GM18858 (cell line): ENCODE measurements around the gene PARP3.
"Not testable (repeated sequence)": the region's sequence is repeated elsewhere in the genome, so short reads cannot be mapped to it uniquely, and the experiment has no call there.

Experiments
- ATAC-seq: cut with Tn5 transposase; IDR thresholded peaks from one replicate; pipeline ENCODE4 v1.9.1; 2021; ENCODE audit not compliant: unreplicated experiment

Gene PARP3

GRCh38 chr3:51941798-51942602 is at the start of gene PARP3, which contains the start of gene RRP9:
Gene PARP3 (plus strand): TSS chr3:51942363. CDS start chr3:51943356, 993 bp downstream.
Gene RRP9 (minus strand): TSS chr3:51941904. CDS start chr3:51941867, 37 bp downstream.
- peak; percentile 89 for ATAC-seq

DNA sequence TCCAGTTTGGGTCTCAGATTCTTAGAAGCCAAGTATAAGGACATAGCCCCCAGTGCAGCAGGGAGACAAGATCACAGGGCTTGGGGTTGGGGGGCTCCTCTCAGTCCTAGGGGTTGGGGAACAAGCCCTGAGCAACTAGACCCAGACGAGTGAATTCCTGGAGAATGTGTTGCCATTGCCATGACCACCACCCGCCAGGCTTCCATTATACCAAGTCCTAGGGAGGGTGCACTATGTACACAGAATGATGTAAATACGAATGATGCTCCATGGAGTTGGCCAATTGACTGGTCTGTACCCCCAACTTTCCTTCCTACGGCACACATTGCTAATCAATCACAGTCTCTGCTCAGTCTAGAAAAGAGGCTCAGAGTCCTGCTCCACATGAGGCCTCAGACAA is 47.8 kb upstream of the PARP3 start:
- ATAC-seq: no peak

DNA sequence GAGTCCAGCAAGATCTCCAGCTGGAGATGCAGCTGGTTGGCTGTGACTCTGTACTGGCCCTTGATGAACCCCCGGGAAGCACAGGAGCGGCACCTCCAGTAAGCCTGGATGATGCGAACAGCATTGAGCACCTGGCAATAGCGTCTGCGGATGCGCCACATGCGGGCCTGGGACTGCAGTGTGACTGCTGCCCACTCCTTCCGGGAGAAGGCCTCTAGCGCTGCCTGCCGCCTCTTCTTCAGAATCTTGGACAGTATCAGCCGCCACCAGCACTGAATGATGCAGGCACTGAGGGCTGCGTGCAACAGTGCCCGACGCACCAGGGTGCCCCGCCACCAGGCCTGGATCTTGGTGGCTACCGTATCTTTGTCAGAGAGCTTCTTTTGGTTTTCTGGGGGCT is 47.2 kb upstream of the PARP3 start:
- ATAC-seq: no peak

DNA sequence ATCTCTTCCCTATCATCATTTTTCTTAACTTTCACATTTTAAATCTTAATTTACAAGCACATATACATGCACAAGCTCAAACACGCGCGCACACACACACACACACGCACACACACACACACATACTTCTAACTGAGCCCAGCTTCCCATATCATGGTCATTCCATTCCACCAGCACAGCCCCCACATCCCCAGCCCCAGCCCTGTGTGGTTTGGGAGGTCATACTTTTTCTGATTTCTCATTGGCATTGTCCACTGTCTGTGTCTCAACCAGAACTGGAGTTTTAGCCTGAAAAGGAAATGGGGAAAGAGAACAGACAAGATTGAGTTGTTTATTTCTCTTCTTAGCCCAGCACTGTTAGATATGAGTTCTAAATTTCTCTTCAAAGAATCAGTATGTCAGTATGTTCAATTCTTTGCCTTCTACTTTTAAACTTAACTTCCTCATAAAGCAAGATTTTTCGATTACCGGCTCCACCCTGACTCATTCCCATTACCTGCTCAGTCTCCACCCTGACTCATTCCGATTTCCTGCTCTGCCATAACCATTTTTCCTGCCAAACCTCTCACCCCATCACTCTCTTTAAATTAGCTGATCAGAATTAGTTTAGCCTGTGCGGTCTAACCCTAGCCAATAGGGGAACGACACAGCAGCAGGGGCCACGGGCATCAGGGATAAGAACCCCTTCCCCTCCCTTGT is 45.4 kb upstream of the PARP3 start:
- no peak for ATAC-seq

GRCh38 chr3:51897391-51897790 is 44.8 kb upstream of the PARP3 start:
- ATAC-seq: no peak

DNA sequence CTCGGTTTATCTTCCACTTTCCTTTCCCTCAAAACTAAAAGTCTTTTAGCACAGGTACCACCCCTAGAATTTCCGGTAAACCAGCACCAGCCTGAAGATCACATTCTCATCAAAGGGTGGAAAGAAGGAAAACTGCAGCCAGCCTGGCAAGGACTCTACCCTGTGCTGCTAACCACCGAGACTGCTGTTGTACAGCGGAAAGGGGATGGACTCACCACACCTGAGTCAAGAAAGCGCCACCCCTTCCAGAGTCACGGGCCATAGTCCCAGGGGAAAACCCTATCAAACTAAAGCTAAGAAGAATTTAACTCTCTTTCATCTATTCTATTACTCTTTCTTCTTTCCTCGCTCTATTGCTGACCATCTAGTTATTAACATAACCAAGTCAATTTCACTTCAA is 42.1 kb upstream of the PARP3 start:
- ATAC-seq: not testable (repeated sequence)

- not testable (repeated sequence) for ATAC-seq
Observed at GRCh38 chr3:51902361-51902760, 39.8 kb upstream of the PARP3 start.

GRCh38 chr3:51904034-51904823 is 37.9 kb upstream of the PARP3 start:
- no peak for ATAC-seq

- ATAC-seq: no peak
Observed at GRCh38 chr3:51908026-51908425, 34.1 kb upstream of the PARP3 start.

DNA sequence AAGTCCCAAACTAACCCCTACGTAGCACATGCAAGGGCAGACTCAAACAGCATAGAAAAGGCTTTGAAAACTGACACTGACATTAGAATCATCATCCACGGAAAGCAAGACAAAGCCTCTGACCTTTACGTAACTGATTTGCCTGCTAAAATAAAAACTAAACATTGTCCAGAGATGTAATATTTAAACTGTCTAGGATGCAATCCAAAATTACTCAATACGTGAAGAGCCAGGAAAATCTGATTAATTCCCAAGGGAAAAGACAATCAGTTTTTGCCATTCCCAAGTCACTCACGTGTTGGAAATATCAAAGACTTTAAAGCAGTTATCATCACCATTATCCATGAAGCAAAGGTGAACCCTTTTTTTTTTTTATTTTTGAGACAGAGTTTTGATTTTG is 25.7 kb upstream of the PARP3 start:
- no peak for ATAC-seq

DNA sequence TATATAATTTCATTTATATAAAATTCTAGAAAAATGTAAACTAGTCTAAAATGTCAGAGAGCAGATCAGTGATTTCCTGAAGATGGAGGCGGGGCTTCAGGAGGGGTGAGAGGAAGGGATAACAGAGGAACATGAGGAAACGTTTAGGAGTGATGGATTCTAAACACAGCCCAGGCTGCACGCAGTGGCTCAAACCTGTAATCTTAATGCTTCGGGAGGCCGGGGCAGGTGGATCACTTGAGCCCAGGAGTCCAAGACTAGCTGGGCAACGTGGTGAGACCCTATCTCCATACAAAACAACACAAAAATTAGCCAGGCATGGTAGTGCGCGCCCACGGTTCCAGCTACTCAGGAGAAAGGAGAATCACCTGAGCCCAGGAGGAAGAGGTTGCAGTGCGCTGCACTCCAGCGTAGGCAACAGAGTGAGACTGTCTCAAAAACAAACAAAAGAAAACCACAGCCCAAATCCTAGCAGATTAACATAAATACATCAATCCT is 21.0 kb upstream of the PARP3 start:
- ATAC-seq: no peak

DNA sequence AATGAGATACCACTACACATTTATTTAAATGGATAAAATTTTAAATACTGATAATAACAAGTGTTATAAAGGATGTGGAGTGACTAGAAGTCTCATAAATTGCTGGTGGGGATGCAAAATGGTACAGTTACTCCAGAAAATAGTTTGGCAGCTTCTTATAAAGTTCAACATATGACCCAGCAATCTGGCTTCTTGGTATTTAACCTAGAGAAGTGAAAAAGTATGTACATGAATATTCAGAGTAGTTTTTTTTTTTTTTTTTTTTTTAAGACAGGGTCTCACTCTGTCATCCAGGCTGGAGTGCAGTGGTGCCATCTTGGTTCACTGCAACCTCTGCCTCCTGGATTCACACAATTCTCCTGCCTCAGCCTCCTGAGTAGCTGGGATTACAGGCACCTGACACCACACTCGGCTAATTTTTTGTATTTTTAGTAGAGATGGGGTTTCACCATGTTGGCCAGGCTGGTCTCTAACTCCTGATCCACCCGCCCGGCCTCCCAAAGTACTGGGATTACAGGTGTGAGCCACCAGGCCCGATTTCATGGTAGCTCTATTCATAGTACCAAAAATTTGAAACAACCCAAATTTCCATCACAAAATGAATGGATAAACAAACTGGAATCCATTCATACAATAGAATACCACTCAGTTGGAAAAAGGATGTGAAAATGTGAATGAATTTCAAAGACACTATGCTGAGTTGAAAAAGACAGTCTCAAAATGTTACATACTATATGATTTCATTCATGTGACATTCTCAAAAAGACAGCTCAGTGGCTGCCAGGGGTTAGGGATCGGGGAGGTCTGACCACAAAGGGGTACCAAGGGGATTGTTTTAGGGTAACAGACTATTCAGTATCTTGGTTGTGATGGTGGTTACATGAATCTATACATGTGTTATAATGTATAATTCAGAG is 14.8 kb upstream of the PARP3 start:
- ATAC-seq: no peak

GRCh38 chr3:51928438-51928837 is 13.7 kb upstream of the PARP3 start:
- ATAC-seq: no peak

DNA sequence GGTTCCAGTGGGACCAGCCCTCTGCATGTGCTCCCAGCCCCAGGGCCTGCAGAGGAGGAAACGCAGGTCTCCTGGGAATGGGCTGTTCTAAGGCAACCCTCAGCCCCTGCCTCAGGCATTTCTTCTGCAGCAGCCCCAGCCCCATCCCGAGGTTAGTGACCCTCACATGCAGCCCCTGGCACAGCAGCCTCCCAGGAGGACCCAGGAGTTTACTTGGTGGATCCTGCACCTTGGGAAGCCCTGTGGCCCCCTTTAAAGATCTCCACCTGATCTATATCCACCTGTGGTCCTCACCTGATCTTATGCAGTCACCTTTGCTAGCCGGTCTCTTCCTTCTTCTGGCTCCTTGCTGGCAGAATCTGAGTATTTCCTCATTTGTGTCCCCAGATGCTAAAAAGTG is 13.2 kb upstream of the PARP3 start:
- not testable (repeated sequence) for ATAC-seq

GRCh38 chr3:51929420-51930003 is 12.7 kb upstream of the PARP3 start:
- no peak for ATAC-seq

DNA sequence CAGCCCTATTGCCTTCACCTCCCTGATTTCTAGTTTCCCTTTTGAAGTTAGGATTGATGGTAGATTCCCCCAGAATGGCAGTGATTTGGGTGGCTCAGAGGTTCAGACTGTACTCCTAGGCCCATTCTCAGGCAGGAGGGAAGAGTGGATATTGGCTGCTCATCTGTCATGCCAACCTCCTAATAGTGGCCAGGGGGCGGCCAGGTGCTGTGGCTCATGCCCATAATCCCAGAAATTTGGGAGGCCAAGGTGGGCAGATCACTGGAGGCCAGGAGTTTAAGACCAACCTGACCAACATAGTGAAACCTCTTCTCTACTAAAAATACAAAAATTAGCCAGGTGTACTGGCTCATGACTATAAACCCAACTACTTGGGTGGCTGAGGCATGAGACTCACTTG is 11.7 kb upstream of the PARP3 start:
- no peak for ATAC-seq

GRCh38 chr3:51931756-51932155 is 10.4 kb upstream of the PARP3 start:
- no peak for ATAC-seq

- no peak for ATAC-seq
Observed at GRCh38 chr3:51932471-51933370, 9.4 kb upstream of the PARP3 start.
